Measurements from ENCODE around the gene SNX22. TPM values are rescaled to one million over a fixed set of nuclear protein-coding genes. Genes with fewer than 3 reads are reported as not detected.

SNX22 gene
- total RNA-seq, 4 donors from 2014 or later: 0.19 to 0.42 (median 0.33) TPM; not detected in 1

DNA sequence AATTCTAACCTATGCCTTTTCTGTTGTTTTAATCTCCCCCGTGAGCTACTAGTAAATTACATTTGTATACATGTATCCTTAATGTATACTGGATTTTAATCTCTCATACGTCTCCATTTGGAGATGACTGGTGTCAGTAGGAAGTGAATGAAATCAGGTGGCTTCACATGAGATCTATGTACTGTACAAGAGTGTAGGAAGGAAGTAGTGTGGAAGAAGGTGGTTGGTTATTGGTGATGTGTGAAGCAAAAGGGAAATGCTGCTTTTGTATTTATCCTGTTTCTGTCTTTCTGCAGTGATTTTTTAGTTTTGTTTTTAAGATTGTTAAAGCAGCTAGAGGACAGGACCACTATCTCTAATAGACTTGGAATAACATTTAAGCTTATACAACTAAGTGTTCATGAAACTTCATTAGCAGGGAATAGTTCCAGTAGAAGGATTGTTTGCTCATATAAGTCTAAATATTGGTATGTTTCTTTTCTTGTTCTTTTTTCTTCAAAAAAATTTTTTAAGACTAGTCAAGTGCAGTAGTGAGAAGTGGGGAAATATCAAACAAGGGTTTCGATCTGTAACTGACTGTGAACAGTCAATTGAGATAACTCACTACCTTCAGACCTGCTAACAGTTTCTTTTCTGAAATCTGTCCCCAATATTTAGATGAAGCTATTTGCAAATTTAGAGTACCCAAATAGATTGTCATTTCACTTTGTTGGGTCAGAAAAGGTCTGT, 40.4 kb upstream of the SNX22 start:
- Histone ChIP-seq H3K9me3 (no peaks in the 10 kb centered on the region), H3K27ac (replicated peaks in 1 of 4) (no peak overlapping the region), H3K4me3 (no peak overlapping the region), H3K27me3 (no peaks in the 10 kb centered on the region), H3K36me3 (peaks cover 27 to 37% (median 36%) of the 10 kb centered on the region in 4 donors), H3K4me1 (peaks cover 32 to 58% (median 51%) of the 10 kb centered on the region in 4 donors)
- DNase-seq (ENCODE audit: extremely low spot score): no peak
- WGBS: 78% methylated on average over 3 of the region's 3 CpGs
- TF ChIP-seq CTCF (IDR thresholded peaks at IDR 0.05): no peak
- no peak for TF ChIP-seq POLR2AphosphoS5 (IDR thresholded peaks at IDR 0.05)
- TF ChIP-seq EP300 (IDR thresholded peaks at IDR 0.05): no peak
- TF ChIP-seq POLR2A (IDR thresholded peaks at IDR 0.05; ENCODE audit: low read depth): no peak
- intact Hi-C loops (cut with DNase I): no loop called here

- no peak overlapping the region for H3K4me3 ChIP-seq
- H3K27ac ChIP-seq (replicated peaks in 1 of 4): no peak overlapping the region
- 96% methylated on average over 3 of the region's 3 CpGs for WGBS
- H3K4me1 ChIP-seq: peaks cover 29 to 52% (median 45%) of the 10 kb centered on the region in 4 donors
- TF ChIP-seq POLR2AphosphoS5 (IDR thresholded peaks at IDR 0.05): no peak
- no peak for TF ChIP-seq EP300 (IDR thresholded peaks at IDR 0.05)
- no peak for TF ChIP-seq CTCF (IDR thresholded peaks at IDR 0.05)
- no peak for TF ChIP-seq POLR2A (IDR thresholded peaks at IDR 0.05; ENCODE audit: low read depth)
- H3K9me3 ChIP-seq: no peaks in the 10 kb centered on the region
- intact Hi-C loops (cut with DNase I): no loop called here
- H3K27me3 ChIP-seq: no peaks in the 10 kb centered on the region
- peaks cover 27 to 43% (median 41%) of the 10 kb centered on the region in 4 donors for H3K36me3 ChIP-seq
- DNase-seq (ENCODE audit: extremely low spot score): no peak
Measured at GRCh38 chr15:64111679-64112050, 39.9 kb upstream of the SNX22 start.

DNA sequence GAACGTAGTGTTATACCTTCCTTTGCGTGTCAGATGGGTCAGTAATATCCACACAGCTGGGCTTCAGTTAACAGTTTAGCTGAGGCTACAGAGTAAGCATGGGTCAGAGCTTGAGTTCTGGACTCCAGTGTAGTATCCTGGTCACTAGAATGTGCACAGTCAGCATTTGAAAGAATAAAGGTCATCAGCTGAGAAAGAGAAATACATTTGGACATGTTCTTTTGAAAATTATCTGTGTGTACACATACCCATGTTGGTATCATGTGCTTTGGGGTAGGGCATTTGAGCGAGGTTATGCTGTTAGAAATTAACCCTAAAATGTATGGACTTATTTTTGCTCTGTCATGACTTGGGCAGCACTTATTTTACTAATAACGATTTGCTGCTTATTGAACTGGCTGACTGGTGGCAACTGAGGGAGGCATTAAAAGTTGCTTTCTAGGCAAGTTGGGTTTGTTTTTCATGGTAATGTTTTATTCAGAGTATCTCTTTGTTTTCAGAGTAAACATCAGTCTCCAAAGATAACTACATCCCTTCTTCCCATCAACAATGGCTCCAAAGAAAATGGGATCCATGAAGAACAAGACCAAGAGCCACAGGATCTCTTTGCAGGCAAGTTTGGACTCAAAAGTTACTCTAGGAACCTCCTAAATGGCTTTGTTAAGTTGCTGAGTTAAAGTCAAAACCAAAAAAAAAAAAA, 39.3 kb upstream of the SNX22 start:
- H3K27me3 ChIP-seq: no peaks in the 10 kb centered on the region
- H3K27ac ChIP-seq (replicated peaks in 1 of 4): no peak overlapping the region
- peaks cover 27 to 48% (median 47%) of the 10 kb centered on the region in 4 donors for H3K36me3 ChIP-seq
- no peak for DNase-seq (ENCODE audit: extremely low spot score)
- H3K4me3 ChIP-seq: no peak overlapping the region
- TF ChIP-seq POLR2AphosphoS5 (IDR thresholded peaks at IDR 0.05) (no peak), CTCF (IDR thresholded peaks at IDR 0.05) (no peak), EP300 (IDR thresholded peaks at IDR 0.05) (no peak), POLR2A (IDR thresholded peaks at IDR 0.05; ENCODE audit: low read depth) (no peak)
- WGBS: 65% methylated on average over 4 of the region's 4 CpGs
- intact Hi-C loops (cut with DNase I): no loop called here
- no peaks in the 10 kb centered on the region for H3K9me3 ChIP-seq
- peaks cover 26 to 47% (median 41%) of the 10 kb centered on the region in 4 donors for H3K4me1 ChIP-seq

GRCh38 chr15:64112904-64113303, 38.6 kb upstream of the SNX22 start:
- TF ChIP-seq CTCF (IDR thresholded peaks at IDR 0.05) (no peak), EP300 (IDR thresholded peaks at IDR 0.05) (no peak), POLR2AphosphoS5 (IDR thresholded peaks at IDR 0.05) (no peak), POLR2A (IDR thresholded peaks at IDR 0.05; ENCODE audit: low read depth) (no peak)
- Histone ChIP-seq H3K4me1 (peaks cover 20 to 40% (median 34%) of the 10 kb centered on the region in 4 donors), H3K27me3 (no peaks in the 10 kb centered on the region), H3K9me3 (no peaks in the 10 kb centered on the region), H3K4me3 (no peak overlapping the region), H3K27ac (replicated peaks in 1 of 4) (no peak overlapping the region), H3K36me3 (peaks cover 33 to 55% (median 54%) of the 10 kb centered on the region in 4 donors)
- 78% methylated on average over 1 of the region's 1 CpG for WGBS
- intact Hi-C loops (cut with DNase I): no loop called here
- DNase-seq (ENCODE audit: extremely low spot score): no peak

All from esophagus muscularis mucosa (tissue), 4 donors.